H1 (cell line): ENCODE measurements around the gene CCSAP. TPM values are rescaled to one million over a fixed set of nuclear protein-coding genes. Genes with fewer than 3 reads are reported as not detected.

Experiments
- CTCF ChIA-PET: fragments of 300-600 bp; sonication (Branson Sonifier 250); formaldehyde crosslinking; loops from one replicate; lab custom pipeline; 2021; ENCODE audit not compliant: partially characterized antibody; lab: Charles Lee
- POLR2A ChIA-PET: fragments of 300-600 bp; sonication (Branson Sonifier 250); formaldehyde crosslinking; loops from one replicate; lab custom pipeline; 2021; ENCODE audit warnings: inconsistent platforms; ENCODE audit not compliant: partially characterized antibody; lab: Charles Lee
- DNase-seq, 2 experiments: peaks; one replicate each; pipeline versions ENCODE4 v3.0.0 to v3.0.0-alpha.2; 2010 to 2022; ENCODE audit warnings: low spot score in 2 of 2, low read depth in 1 of 2, mixed read lengths in 1 of 2
- FAIRE-seq: peaks from 2 replicates; lab custom pipeline; 2011; peaks lifted over from hg19 to GRCh38; lab: Jason Lieb, UNC
- H2AFZ ChIP-seq: 2 replicates; pipeline ENCODE4 v1.8.1; 2012; ENCODE audit warnings: low read length, inconsistent platforms
- H2AK5ac ChIP-seq: 2 replicates; pipeline ENCODE4 v1.6.1; 2013; ENCODE audit warnings: low read depth, low read length
- H2BK120ac ChIP-seq: replicated peaks from 2 replicates; pipeline ENCODE3; 2013; ENCODE audit warnings: low read depth, low read length, inconsistent platforms
- H2BK12ac ChIP-seq: 2 replicates; pipeline ENCODE4 v1.6.1; 2013; ENCODE audit warnings: low read depth, low read length
- H2BK15ac ChIP-seq: 2 replicates; pipeline ENCODE4 v1.6.1; 2013; ENCODE audit warnings: low read length
- H2BK20ac ChIP-seq: 2 replicates; pipeline ENCODE4 v1.6.1; 2013; ENCODE audit warnings: low read length
- H2BK5ac ChIP-seq: 2 replicates; pipeline ENCODE4 v1.6.1; 2013; ENCODE audit warnings: low read depth, low read length
- H3K14ac ChIP-seq: 2 replicates; pipeline ENCODE4 v1.6.1; 2013; ENCODE audit warnings: inconsistent platforms; ENCODE audit not compliant: insufficient read length
- H3K18ac ChIP-seq: 2 replicates; pipeline ENCODE4 v1.6.1; 2013; ENCODE audit warnings: low read length; ENCODE audit errors: extremely low read depth
- H3K23ac ChIP-seq: 2 replicates; pipeline ENCODE4 v1.6.1; 2013; ENCODE audit warnings: inconsistent platforms; ENCODE audit not compliant: insufficient read length
- H3K23me2 ChIP-seq: 2 replicates; pipeline ENCODE4 v1.6.1; 2013; ENCODE audit warnings: low read depth, low read length
- H3K27ac ChIP-seq: 2 replicates; pipeline ENCODE4 v1.6.1; 2011; ENCODE audit warnings: low read depth, low read length, inconsistent platforms
- H3K27me3 ChIP-seq, 4 experiments: replicated peaks in 1 of 4; 1 replicate in 1 of 4; 2 replicates in 3 of 4; pipeline versions ENCODE4 v1.6.1 to v1.8.1; 2011 to 2013; ENCODE audit warnings: low read length in 3 of 4, mild to moderate bottlenecking in 3 of 4, inconsistent platforms in 2 of 4, mixed read lengths in 2 of 4, moderate library complexity in 1 of 4; ENCODE audit not compliant: control insufficient read depth in 3 of 4, insufficient read depth in 3 of 4; ENCODE audit errors: extremely low read depth in 1 of 4
- H3K36me3 ChIP-seq, 4 experiments: 2 replicates each; pipeline versions ENCODE4 v1.6.1 to v1.8.1; 2011 to 2013; ENCODE audit warnings: mild to moderate bottlenecking in 4 of 4, low read length in 3 of 4, moderate library complexity in 2 of 4, control low read depth in 1 of 4, inconsistent platforms in 1 of 4; ENCODE audit not compliant: insufficient read depth in 4 of 4, control insufficient read depth in 2 of 4
- H3K4ac ChIP-seq: replicated peaks from 2 replicates; pipeline ENCODE3; 2013; ENCODE audit warnings: low read length, low read depth, mixed read lengths, inconsistent platforms; ENCODE audit not compliant: insufficient read length
- H3K4me1 ChIP-seq, 4 experiments: replicated peaks in 1 of 4; 1 replicate in 1 of 4; 2 replicates in 3 of 4; pipeline versions ENCODE4 v1.6.1 to v1.8.1; 2011 to 2013; ENCODE audit warnings: low read length in 3 of 4, inconsistent platforms in 2 of 4, mixed read lengths in 1 of 4; ENCODE audit not compliant: insufficient read depth in 4 of 4, control insufficient read depth in 3 of 4
- H3K4me2 ChIP-seq, 2 experiments: 2 replicates each; pipeline versions ENCODE4 v1.6.1 to v1.8.1; 2011 to 2013; ENCODE audit warnings: low read depth in 2 of 2, low read length in 2 of 2, control low read depth in 1 of 2, inconsistent platforms in 1 of 2, mild to moderate bottlenecking in 1 of 2; ENCODE audit not compliant: insufficient read depth in 1 of 2
- H3K4me3 ChIP-seq, 4 experiments: fragments of 200-600, 300-600 bp in 1 of 4; sonication (generic), shearing (Covaris generic), sonication (Bioruptor Twin) in 1 of 4; 2 replicates each; pipeline versions ENCODE4 v1.5.1 to v1.8.1; 2011 to 2016; ENCODE audit warnings: low read length in 4 of 4, low read depth in 3 of 4, control low read depth in 2 of 4, inconsistent platforms in 2 of 4, mild to moderate bottlenecking in 2 of 4, mixed read lengths in 1 of 4, moderate library complexity in 1 of 4; ENCODE audit not compliant: insufficient read depth in 2 of 4; ENCODE audit errors: extremely low read depth in 1 of 4
- H3K56ac ChIP-seq: replicated peaks from 2 replicates; pipeline ENCODE3; 2013; ENCODE audit warnings: low read depth, mild to moderate bottlenecking, mixed read lengths, low read length, inconsistent platforms; ENCODE audit not compliant: insufficient read length
- H3K79me1 ChIP-seq: 2 replicates; pipeline ENCODE4 v1.6.1; 2013; ENCODE audit warnings: low read depth, low read length, control low read depth
- H3K79me2 ChIP-seq, 2 experiments: 2 replicates each; pipeline versions ENCODE4 v1.6.1 to v1.8.1; 2012 to 2013; ENCODE audit warnings: low read length in 2 of 2, mild to moderate bottlenecking in 2 of 2, inconsistent platforms in 1 of 2; ENCODE audit not compliant: insufficient read depth in 2 of 2, control insufficient read depth in 1 of 2
- H3K9ac ChIP-seq, 4 experiments: replicated peaks in 1 of 4; 1 replicate in 1 of 4; 2 replicates in 3 of 4; pipeline versions ENCODE4 v1.6.1 to v1.8.1; 2011 to 2013; ENCODE audit warnings: low read depth in 3 of 4, low read length in 3 of 4, control low read depth in 2 of 4, mild to moderate bottlenecking in 2 of 4, moderate library complexity in 2 of 4, inconsistent platforms in 1 of 4; ENCODE audit errors: extremely low read depth in 1 of 4
- H3K9me3 ChIP-seq, 2 experiments: 2 replicates each; pipeline versions ENCODE4 v1.6.1 to v1.8.1; 2012 to 2013; ENCODE audit warnings: mild to moderate bottlenecking in 2 of 2, moderate library complexity in 2 of 2, control low read depth in 1 of 2, inconsistent platforms in 1 of 2, low read depth in 1 of 2, low read length in 1 of 2, mixed read lengths in 1 of 2; ENCODE audit not compliant: insufficient read depth in 2 of 2
- H4K20me1 ChIP-seq, 2 experiments: replicated peaks in 1 of 2; 2 replicates each; pipeline versions ENCODE3 to v1.8.1; 2011 to 2013; ENCODE audit warnings: inconsistent platforms in 2 of 2, low read length in 2 of 2, mild to moderate bottlenecking in 1 of 2; ENCODE audit not compliant: insufficient read depth in 2 of 2, control insufficient read depth in 1 of 2
- H4K5ac ChIP-seq: 2 replicates; pipeline ENCODE4 v1.6.1; 2013; ENCODE audit warnings: low read length, low read depth, mixed read lengths, inconsistent platforms; ENCODE audit not compliant: insufficient read length
- H4K8ac ChIP-seq: 2 replicates; pipeline ENCODE4 v1.8.0; 2013; ENCODE audit warnings: mild to moderate bottlenecking, moderate library complexity, low read length, inconsistent platforms; ENCODE audit not compliant: insufficient read depth; ENCODE audit errors: extremely low read depth
- H4K91ac ChIP-seq: replicated peaks from 2 replicates; pipeline ENCODE3; 2013; ENCODE audit warnings: low read length, mixed read lengths, inconsistent platforms; ENCODE audit not compliant: insufficient read length
- BCL11A ChIP-seq, 2 experiments: IDR thresholded peaks; one replicate each; pipeline ENCODE4 v1.6.1; 2011; ENCODE audit warnings: low read depth in 2 of 2, low read length in 2 of 2, mild to moderate bottlenecking in 2 of 2
- CEBPB ChIP-seq: IDR thresholded peaks from 2 replicates; pipeline ENCODE4 v1.6.1; 2012; ENCODE audit warnings: low read depth, low read length
- CTBP2 ChIP-seq: IDR thresholded peaks from 2 replicates; pipeline ENCODE4 v1.7.0; 2011; ENCODE audit warnings: borderline replicate concordance, mild to moderate bottlenecking, moderate library complexity, mixed read lengths, low read length; ENCODE audit not compliant: insufficient read depth, insufficient read length
- EP300 ChIP-seq, 2 experiments: IDR thresholded peaks; 1 replicate in 1 of 2; 2 replicates in 1 of 2; pipeline ENCODE4 v1.6.1; 2011 to 2012; ENCODE audit warnings: low read depth in 2 of 2, low read length in 2 of 2, mild to moderate bottlenecking in 2 of 2, borderline replicate concordance in 1 of 2, inconsistent platforms in 1 of 2, moderate library complexity in 1 of 2
- JUND ChIP-seq: IDR thresholded peaks from 2 replicates; pipeline ENCODE4 v1.6.1; 2011; ENCODE audit warnings: mild to moderate bottlenecking, improper control_type of control experiment, low read length
- MAFK ChIP-seq: IDR thresholded peaks from 2 replicates; pipeline ENCODE4 v1.6.1; 2012; ENCODE audit warnings: low read depth, mild to moderate bottlenecking, improper control_type of control experiment, low read length
- NANOG ChIP-seq: IDR thresholded peaks from 2 replicates; pipeline ENCODE4 v1.6.1; 2011; ENCODE audit warnings: low read length, low read depth, mild to moderate bottlenecking, inconsistent platforms; ENCODE audit not compliant: insufficient read depth, poor library complexity, severe bottlenecking
- PHF8 ChIP-seq: fragments of 200-600 bp; sonication (generic); conservative IDR thresholded peaks from 2 replicates; pipeline ENCODE4 v1.7.1; 2012; ENCODE audit warnings: low read depth, mild to moderate bottlenecking, inconsistent platforms, low read length, moderate library complexity
- POU5F1 ChIP-seq: IDR thresholded peaks from 2 replicates; pipeline ENCODE4 v1.6.1; 2011; ENCODE audit warnings: low read depth, mild to moderate bottlenecking, low read length, moderate library complexity
- RAD21 ChIP-seq, 2 experiments: IDR thresholded peaks in 1 of 2; conservative IDR thresholded peaks in 1 of 2; 2 replicates each; pipeline ENCODE4 v1.6.1; 2011; ENCODE audit warnings: low read depth in 2 of 2, low read length in 2 of 2, improper control_type of control experiment in 1 of 2, inconsistent platforms in 1 of 2, mild to moderate bottlenecking in 1 of 2, moderate library complexity in 1 of 2
- SP4 ChIP-seq: IDR thresholded peaks from 2 replicates; pipeline ENCODE4 v1.6.1; 2012; ENCODE audit warnings: low read length, inconsistent platforms
- SRF ChIP-seq: IDR thresholded peaks from 2 replicates; pipeline ENCODE4 v1.6.1; 2011; ENCODE audit warnings: mild to moderate bottlenecking, low read depth, low read length, moderate library complexity
- TBP ChIP-seq: IDR thresholded peaks from 2 replicates; pipeline ENCODE4 v1.6.1; 2011; ENCODE audit warnings: low read depth, low read length, improper control_type of control experiment
- YY1 ChIP-seq: IDR thresholded peaks from 2 replicates; pipeline ENCODE4 v1.6.1; 2011; ENCODE audit warnings: low read depth, mild to moderate bottlenecking, low read length
- ZNF274 ChIP-seq: IDR thresholded peaks from 2 replicates; pipeline ENCODE4 v1.7.0; 2012; ENCODE audit warnings: low read length, borderline replicate concordance; ENCODE audit errors: extremely low read depth
- WGBS, 2 experiments: shearing (Covaris generic) in 1 of 2; methylation state at CpG; one replicate each; pipeline versions ENCODE4 v1.1.6 to v1.1.7; 2013 to 2015; ENCODE audit warnings: low lambda C conversion rate in 2 of 2, mixed read lengths in 2 of 2, inconsistent platforms in 1 of 2, low coverage in 1 of 2, missing lambda C conversion rate in 1 of 2; ENCODE audit not compliant: insufficient replicate concordance in 2 of 2, insufficient coverage in 1 of 2, insufficient read length in 1 of 2; ENCODE audit errors: extremely low coverage in 1 of 2, missing lambda C conversion rate in 1 of 2; 5-methylcytosine and 5-hydroxymethylcytosine counted together
- polyA plus RNA-seq, 7 experiments: library from polyadenylated mRNA; depleted of rRNA in 3 of 7; stranded (reverse) in 5 of 7; unstranded in 2 of 7; fragments of >200 nt in 5 of 7; fragments of 200-250 nt in 2 of 7; gene quantifications; 1 replicate in 5 of 7; 2 replicates in 1 of 7; 4 replicates in 1 of 7; pipeline versions ENCODE4 v1.2.1 to v1.2.3, GENCODE V29; 2011 to 2013; ENCODE audit warnings: missing spikeins in 2 of 7, mixed read lengths in 2 of 7
- total RNA-seq: library from RNA; stranded (reverse); fragmentation: NEBNext Ultra II Directional; extraction: Animal tissue kit (Norgen Biotek cat#: 25700); gene quantifications from 2 replicates; pipeline ENCODE4 v1.2.1, GENCODE V29; 2021

Gene CCSAP
- total and polyA plus RNA-seq, 2 of the 8 experiments (the other 6 are each of a cell fraction or from before 2014, with no cell fraction given): 3.5 to 17.2 TPM

DNA sequence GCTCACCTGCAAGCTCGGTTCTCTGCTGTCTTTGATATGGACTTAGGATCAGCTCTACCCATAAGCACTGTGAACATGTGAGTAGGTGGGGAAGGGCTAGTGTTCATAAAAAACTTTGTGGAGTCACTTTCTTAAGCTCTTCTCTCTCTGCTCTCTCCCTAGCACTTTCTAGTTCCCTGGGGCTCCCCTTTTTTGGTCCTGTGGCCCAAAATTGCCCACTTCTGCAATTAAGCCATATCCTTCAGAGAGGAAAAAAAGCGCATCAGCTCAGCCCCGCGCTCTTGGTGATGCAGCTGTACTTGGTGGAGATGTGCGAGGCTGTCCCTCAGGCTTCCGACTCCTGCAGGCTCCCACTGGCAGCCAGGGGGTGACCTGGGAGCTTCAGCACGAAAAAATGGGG is 23.4 kb downstream of the CCSAP start:
- Histone ChIP-seq H3K79me2 (no peaks in the 10 kb centered on the region), H2BK20ac (no peak overlapping the region), H3K4me3 (no peak overlapping the region), H3K27ac (no peak overlapping the region), H3K4me2 (no peak overlapping the region), H2BK5ac (no peak overlapping the region), H4K8ac (no peak overlapping the region), H3K18ac (no peak overlapping the region), H3K9ac (no peak overlapping the region), H2AK5ac (no peak overlapping the region), H3K23me2 (no peaks in the 10 kb centered on the region), H3K4me1 (no peaks in the 10 kb centered on the region), H2BK12ac (no peak overlapping the region), H4K20me1 (peaks cover 0 to 2% of the 10 kb centered on the region in 2 experiments), H4K91ac (no peak overlapping the region), H2AFZ (no peak overlapping the region), H3K79me1 (no peaks in the 10 kb centered on the region), H3K23ac (no peak overlapping the region), H4K5ac (no peak overlapping the region), H2BK15ac (no peak overlapping the region), H3K14ac (no peak overlapping the region), H3K4ac (no peak overlapping the region), H2BK120ac (no peak overlapping the region), H3K9me3 (no peaks in the 10 kb centered on the region), H3K36me3 (peaks cover 0 to 17% (median 4%) of the 10 kb centered on the region in 4 experiments; a peak in 3 of 8 replicates), H3K56ac (no peak overlapping the region), H3K27me3 (no peaks in the 10 kb centered on the region)
- no peak for DNase-seq
- POLR2A ChIA-PET: no interaction called here
- CTCF ChIA-PET: interaction anchor here (1.7 kb wide), 1 partner anchor 629 kb away, joined by 3 read pairs; no protein-coding TSS in a partner anchor
- FAIRE-seq: no peak
- WGBS, 2 experiments: 93% methylated on average over 6 of the region's 7 CpGs; no CpG with 5 or more reads in 1 of the 2 experiments
- no peak for TF ChIP-seq YY1
- TF ChIP-seq CEBPB: no peak
- TF ChIP-seq SRF: no peak
- TF ChIP-seq EP300 (IDR thresholded peaks at IDR 0.05; ENCODE audit: borderline replicate concordance in 1 of 2, low read depth in 2 of 2, low read length in 2 of 2): no peak
- TF ChIP-seq NANOG: no peak
- no peak for TF ChIP-seq JUND
- no peak for TF ChIP-seq CTBP2
- no peak for TF ChIP-seq TBP
- no peak for TF ChIP-seq SP4
- no peak for TF ChIP-seq MAFK
- TF ChIP-seq RAD21 (IDR thresholded peaks at IDR 0.05 in 1 of 2, conservative IDR thresholded peaks at IDR 0.05 in 1 of 2; ENCODE audit: low read depth in 2 of 2, low read length in 2 of 2): no peak
- no peak for TF ChIP-seq ZNF274
- TF ChIP-seq POU5F1: no peak
- no peak for TF ChIP-seq PHF8
- no peak for TF ChIP-seq BCL11A (IDR thresholded peaks at IDR 0.05; ENCODE audit: low read depth in 2 of 2, low read length in 2 of 2)
